GM12872 (cell line): ENCODE results near the gene B4GALT2.

Source experiments
- CTCF ChIP-seq: IDR thresholded peaks from 3 replicates; pipeline ENCODE4 v1.5.1; 2011; ENCODE audit warnings: low read depth, mild to moderate bottlenecking, low read length, moderate library complexity; ENCODE audit not compliant: insufficient read depth

B4GALT2 gene

GRCh38 chr1:43978551-43979260 lies at the start of gene B4GALT2:
TSS of gene B4GALT2 (plus strand) at chr1:43979210. CDS start at chr1:43981161, 1,951 bp downstream.
- TF ChIP-seq CTCF, result no peak

GRCh38 chr1:43930168-43930948 lies 48.7 kb upstream of the B4GALT2 start:
- TF ChIP-seq CTCF, result peak; percentile 75

GRCh38 chr1:43930949-43931275 lies 48.1 kb upstream of the B4GALT2 start:
- no peak for TF ChIP-seq CTCF

- TF ChIP-seq CTCF, result no peak
These were observed 47.0 kb upstream of the B4GALT2 start for GRCh38 chr1:43931711-43932660.

- no peak for TF ChIP-seq CTCF
These were observed 46.1 kb upstream of the B4GALT2 start for GRCh38 chr1:43932786-43933385.

- TF ChIP-seq CTCF, result no peak
These were observed 45.5 kb upstream of the B4GALT2 start, which contains the start of gene ARTN for GRCh38 chr1:43933386-43934100. TSS of gene ARTN (plus strand) at chr1:43933801. CDS start at chr1:43935657, 1,856 bp downstream.
